ENCODE data around the gene COX8A.

- no peak for TF ChIP-seq CTCF (conservative IDR thresholded peaks at IDR 0.05; ENCODE audit: low read depth, low read length)
- TF ChIP-seq EZH2 (IDR thresholded peaks at IDR 0.05; ENCODE audit: borderline replicate concordance, low read depth, low read length, poor library complexity, severe bottlenecking): no peak
These were observed 22.5 kb upstream of the COX8A start for GRCh38 chr11:63951779-63952536.
